K562 (cell line): Measurements from ENCODE around the gene PPP1R14C. TPM values are rescaled to one million over a fixed set of nuclear protein-coding genes. Genes with fewer than 3 reads are reported as not detected.

ENCODE experiments used
- ATF7 ChIP-seq: fragments of 450-650 bp; IDR thresholded peaks from 2 replicates; pipeline ENCODE4 v1.7.1; 2014; ENCODE audit warnings: mild to moderate bottlenecking, moderate library complexity
- CCAR2 ChIP-seq: fragments of 200-400 bp; formaldehyde crosslinking; IDR thresholded peaks from 2 replicates; pipeline ENCODE4 v1.6.1; 2017; ENCODE audit warnings: mild to moderate bottlenecking, low read depth, low read length
- HOXB6 ChIP-seq: fragments of 250-450 bp; sonication (Bioruptor Pico); IDR thresholded peaks from 2 replicates; pipeline ENCODE4 v1.5.1; 2022; ENCODE audit warnings: mild to moderate bottlenecking, borderline replicate concordance
- KLF1 ChIP-seq: fragments of 450-650 bp; IDR thresholded peaks from 2 replicates; pipeline ENCODE4 v1.6.1; 2016; ENCODE audit warnings: missing genetic modification characterization, missing compliant biosample characterization
- KLF16 ChIP-seq: IDR thresholded peaks from 2 replicates; pipeline ENCODE4 v1.6.1; 2016; ENCODE audit warnings: antibody characterized with exemption
- MAFK ChIP-seq: IDR thresholded peaks from 2 replicates; pipeline ENCODE4 v1.6.1; 2011; ENCODE audit warnings: low read length, improper control_type of control experiment
- NFATC3 ChIP-seq: fragments of 450-650 bp; IDR thresholded peaks from 2 replicates; pipeline ENCODE4 v1.6.1; 2017; ENCODE audit warnings: mild to moderate bottlenecking
- NR4A1 ChIP-seq, 2 experiments: fragments of 250-450 bp in 1 of 2; fragments of 450-650 bp in 1 of 2; sonication (Bioruptor Pico) in 1 of 2; IDR thresholded peaks; 2 replicates each; pipeline versions ENCODE4 v1.4.0 to v1.6.1; 2016 to 2020; ENCODE audit warnings: mild to moderate bottlenecking in 2 of 2, missing compliant biosample characterization in 1 of 2, missing genetic modification characterization in 1 of 2, moderate library complexity in 1 of 2
- SMARCA5 ChIP-seq: fragments of 450-650 bp; IDR thresholded peaks from 2 replicates; pipeline ENCODE4 v1.6.1; 2016
- SRSF7 ChIP-seq: fragments of 200-400 bp; formaldehyde crosslinking; optimal IDR thresholded peaks from 2 replicates; pipeline ENCODE3; 2017; ENCODE audit warnings: mild to moderate bottlenecking, low read depth, low read length
- TCF3 ChIP-seq: sonication (generic); formaldehyde crosslinking; IDR thresholded peaks from 2 replicates; pipeline ENCODE4 v1.4.0; 2020; ENCODE audit warnings: mild to moderate bottlenecking, missing genetic modification reagents
- ZBTB7A ChIP-seq: IDR thresholded peaks from 2 replicates; pipeline ENCODE4 v1.6.1; 2011; ENCODE audit warnings: low read depth, mild to moderate bottlenecking, low read length, moderate library complexity, borderline replicate concordance; ENCODE audit not compliant: control insufficient read depth
- ZNF175 ChIP-seq: fragments of 200-800 bp; sonication (Bioruptor generic); IDR thresholded peaks from 2 replicates; pipeline ENCODE4 v1.6.1; 2016; ENCODE audit warnings: low read depth, mild to moderate bottlenecking, missing genetic modification characterization, missing compliant biosample characterization
- polyA plus RNA-seq, 8 experiments: library from polyadenylated mRNA; depleted of rRNA in 4 of 8; stranded (reverse) in 5 of 8; unstranded in 3 of 8; fragments of >200 nt; fragmentation: Nextera tagmentation in 2 of 8; fragmentation: Illumina TruSeq in 1 of 8; extraction: Ambion mirVana in 2 of 8; extraction: Trizol in 1 of 8; gene quantifications; 2 replicates each; pipeline versions ENCODE4 v1.2.1 to v1.2.3, GENCODE V29; 2011 to 2014; ENCODE audit warnings: inconsistent platforms in 1 of 8, missing spikeins in 1 of 8
- total RNA-seq, 7 experiments: library from RNA; depleted of rRNA in 6 of 7; stranded (reverse); fragments of >200 nt in 6 of 7; fragmentation: Illumina TruSeq in 2 of 7; extraction: Trizol in 2 of 7; gene quantifications; 2 replicates each; pipeline versions ENCODE4 v1.2.1 to v1.2.3, GENCODE V29; 2011 to 2021; ENCODE audit warnings: low replicate concordance in 1 of 7
- TF ChIP-seq, protein P1 (sequence below), 2 experiments: fragments of 450-650 bp in 1 of 2; sonication (generic) in 1 of 2; formaldehyde crosslinking in 1 of 2; IDR thresholded peaks in 1 of 2; conservative IDR thresholded peaks in 1 of 2; 2 replicates each; pipeline versions ENCODE4 v1.6.1 to v1.8.1; 2016 to 2023; ENCODE audit warnings: mild to moderate bottlenecking in 2 of 2, moderate library complexity in 2 of 2, inconsistent platforms in 1 of 2, missing genetic modification reagents in 1 of 2
- TF ChIP-seq, protein P2 (sequence below), 3 experiments: IDR thresholded peaks in 2 of 3; conservative IDR thresholded peaks in 1 of 3; 2 replicates each; pipeline ENCODE4 v1.5.1; 2011 to 2012; ENCODE audit warnings: low read length in 3 of 3, mild to moderate bottlenecking in 3 of 3, control low read depth in 2 of 3, improper control_type of control experiment in 1 of 3, inconsistent platforms in 1 of 3, low read depth in 1 of 3, mixed read lengths in 1 of 3, moderate library complexity in 1 of 3; ENCODE audit not compliant: insufficient read depth in 2 of 3
- TF ChIP-seq, protein P3 (sequence below), 2 experiments: fragments of 250-450 bp in 1 of 2; fragments of 450-650 bp in 1 of 2; sonication (Bioruptor Pico) in 1 of 2; IDR thresholded peaks; 2 replicates each; pipeline versions ENCODE4 v1.6.1 to v1.8.0; 2016 to 2021; ENCODE audit warnings: mild to moderate bottlenecking in 2 of 2, moderate library complexity in 2 of 2, missing compliant biosample characterization in 1 of 2, missing genetic modification characterization in 1 of 2
- TF ChIP-seq, protein P4 (sequence below): fragments of 450-650 bp; IDR thresholded peaks from 2 replicates; pipeline ENCODE4 v1.6.1; 2017; ENCODE audit warnings: antibody characterized with exemption, mild to moderate bottlenecking
- TF ChIP-seq, protein P5 (sequence below): fragments of 250-450 bp; sonication (Bioruptor Pico); IDR thresholded peaks from 2 replicates; pipeline ENCODE4 v1.6.1; 2021; ENCODE audit warnings: mild to moderate bottlenecking

Gene PPP1R14C
- total and polyA plus RNA-seq, 9 of the 15 experiments (the other 6 are each of a cell fraction or from before 2014, with no cell fraction given) = 4.5 to 16.6 (median 11.9) TPM

DNA sequence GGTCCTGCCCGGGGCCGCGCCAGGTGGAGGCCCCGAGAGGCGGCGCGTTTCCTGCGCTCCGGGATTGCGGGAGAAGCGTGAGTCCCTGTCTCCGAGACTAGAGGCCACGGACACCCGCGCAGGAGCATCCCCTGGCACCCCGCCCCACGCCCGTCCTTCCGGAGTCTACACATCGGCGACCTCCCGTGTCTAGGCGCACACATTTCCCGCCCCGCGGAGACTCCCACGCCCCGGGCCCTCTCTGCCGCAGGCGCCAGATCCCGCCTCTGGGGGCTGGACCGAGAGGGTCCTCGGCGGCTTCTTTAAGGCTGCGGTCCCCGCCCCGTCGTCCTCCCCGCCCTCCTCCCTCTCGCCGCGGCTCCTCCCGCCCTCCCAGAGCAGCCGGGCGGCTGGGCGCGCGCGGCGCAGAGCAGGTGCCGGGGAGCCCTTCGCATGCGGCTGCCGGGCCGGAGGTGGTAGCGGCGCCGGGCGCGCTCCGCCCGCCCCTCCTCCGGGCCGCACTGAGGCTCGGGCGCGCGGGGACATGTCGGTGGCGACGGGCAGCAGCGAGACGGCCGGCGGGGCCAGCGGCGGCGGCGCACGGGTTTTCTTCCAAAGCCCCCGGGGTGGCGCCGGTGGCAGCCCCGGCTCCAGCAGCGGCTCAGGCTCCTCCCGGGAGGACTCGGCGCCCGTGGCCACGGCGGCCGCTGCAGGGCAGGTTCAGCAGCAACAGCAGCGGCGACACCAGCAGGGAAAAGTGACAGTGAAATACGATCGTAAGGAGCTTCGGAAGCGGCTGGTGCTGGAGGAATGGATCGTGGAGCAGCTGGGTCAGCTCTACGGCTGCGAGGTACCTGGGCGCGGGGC is at the start of gene PPP1R14C (continued):
- TF ChIP-seq, protein P1, sequence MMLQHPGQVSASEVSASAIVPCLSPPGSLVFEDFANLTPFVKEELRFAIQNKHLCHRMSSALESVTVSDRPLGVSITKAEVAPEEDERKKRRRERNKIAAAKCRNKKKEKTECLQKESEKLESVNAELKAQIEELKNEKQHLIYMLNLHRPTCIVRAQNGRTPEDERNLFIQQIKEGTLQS (IDR thresholded peaks at IDR 0.05) = no peak
- TF ChIP-seq, protein P1 (CRISPR knock-in tag; conservative IDR thresholded peaks at IDR 0.05) = no peak
- TF ChIP-seq KLF16 (no peak), SRSF7 (no peak), ZNF175 (CRISPR knock-in tag) (no peak), MAFK (no peak), HOXB6 (CRISPR knock-in tag) (no peak), ATF7 (no peak), CCAR2 (no peak), SMARCA5 (no peak), NR4A1 (CRISPR knock-in tag; IDR thresholded peaks at IDR 0.05) (no peak), NR4A1 (tag; IDR thresholded peaks at IDR 0.05) (no peak), TCF3 (CRISPR knock-in tag) (no peak), KLF1 (no peak), ZBTB7A (peak; percentile 51; the same call in 1 of the 2 replicates), NFATC3 (no peak)
- TF ChIP-seq, protein P2, sequence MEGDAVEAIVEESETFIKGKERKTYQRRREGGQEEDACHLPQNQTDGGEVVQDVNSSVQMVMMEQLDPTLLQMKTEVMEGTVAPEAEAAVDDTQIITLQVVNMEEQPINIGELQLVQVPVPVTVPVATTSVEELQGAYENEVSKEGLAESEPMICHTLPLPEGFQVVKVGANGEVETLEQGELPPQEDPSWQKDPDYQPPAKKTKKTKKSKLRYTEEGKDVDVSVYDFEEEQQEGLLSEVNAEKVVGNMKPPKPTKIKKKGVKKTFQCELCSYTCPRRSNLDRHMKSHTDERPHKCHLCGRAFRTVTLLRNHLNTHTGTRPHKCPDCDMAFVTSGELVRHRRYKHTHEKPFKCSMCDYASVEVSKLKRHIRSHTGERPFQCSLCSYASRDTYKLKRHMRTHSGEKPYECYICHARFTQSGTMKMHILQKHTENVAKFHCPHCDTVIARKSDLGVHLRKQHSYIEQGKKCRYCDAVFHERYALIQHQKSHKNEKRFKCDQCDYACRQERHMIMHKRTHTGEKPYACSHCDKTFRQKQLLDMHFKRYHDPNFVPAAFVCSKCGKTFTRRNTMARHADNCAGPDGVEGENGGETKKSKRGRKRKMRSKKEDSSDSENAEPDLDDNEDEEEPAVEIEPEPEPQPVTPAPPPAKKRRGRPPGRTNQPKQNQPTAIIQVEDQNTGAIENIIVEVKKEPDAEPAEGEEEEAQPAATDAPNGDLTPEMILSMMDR (IDR thresholded peaks at IDR 0.05 in 2 of 3, conservative IDR thresholded peaks at IDR 0.05 in 1 of 3; ENCODE audit: insufficient read depth in 2 of 3, low read depth in 1 of 3, low read length in 3 of 3) = no peak
- TF ChIP-seq, protein P3, sequence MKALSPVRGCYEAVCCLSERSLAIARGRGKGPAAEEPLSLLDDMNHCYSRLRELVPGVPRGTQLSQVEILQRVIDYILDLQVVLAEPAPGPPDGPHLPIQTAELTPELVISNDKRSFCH (CRISPR knock-in tag; IDR thresholded peaks at IDR 0.05) = no peak
- TF ChIP-seq, protein P3 (tag; IDR thresholded peaks at IDR 0.05) = peak; percentile 37; the same call in 1 of the 2 replicates
- TF ChIP-seq, protein P4, sequence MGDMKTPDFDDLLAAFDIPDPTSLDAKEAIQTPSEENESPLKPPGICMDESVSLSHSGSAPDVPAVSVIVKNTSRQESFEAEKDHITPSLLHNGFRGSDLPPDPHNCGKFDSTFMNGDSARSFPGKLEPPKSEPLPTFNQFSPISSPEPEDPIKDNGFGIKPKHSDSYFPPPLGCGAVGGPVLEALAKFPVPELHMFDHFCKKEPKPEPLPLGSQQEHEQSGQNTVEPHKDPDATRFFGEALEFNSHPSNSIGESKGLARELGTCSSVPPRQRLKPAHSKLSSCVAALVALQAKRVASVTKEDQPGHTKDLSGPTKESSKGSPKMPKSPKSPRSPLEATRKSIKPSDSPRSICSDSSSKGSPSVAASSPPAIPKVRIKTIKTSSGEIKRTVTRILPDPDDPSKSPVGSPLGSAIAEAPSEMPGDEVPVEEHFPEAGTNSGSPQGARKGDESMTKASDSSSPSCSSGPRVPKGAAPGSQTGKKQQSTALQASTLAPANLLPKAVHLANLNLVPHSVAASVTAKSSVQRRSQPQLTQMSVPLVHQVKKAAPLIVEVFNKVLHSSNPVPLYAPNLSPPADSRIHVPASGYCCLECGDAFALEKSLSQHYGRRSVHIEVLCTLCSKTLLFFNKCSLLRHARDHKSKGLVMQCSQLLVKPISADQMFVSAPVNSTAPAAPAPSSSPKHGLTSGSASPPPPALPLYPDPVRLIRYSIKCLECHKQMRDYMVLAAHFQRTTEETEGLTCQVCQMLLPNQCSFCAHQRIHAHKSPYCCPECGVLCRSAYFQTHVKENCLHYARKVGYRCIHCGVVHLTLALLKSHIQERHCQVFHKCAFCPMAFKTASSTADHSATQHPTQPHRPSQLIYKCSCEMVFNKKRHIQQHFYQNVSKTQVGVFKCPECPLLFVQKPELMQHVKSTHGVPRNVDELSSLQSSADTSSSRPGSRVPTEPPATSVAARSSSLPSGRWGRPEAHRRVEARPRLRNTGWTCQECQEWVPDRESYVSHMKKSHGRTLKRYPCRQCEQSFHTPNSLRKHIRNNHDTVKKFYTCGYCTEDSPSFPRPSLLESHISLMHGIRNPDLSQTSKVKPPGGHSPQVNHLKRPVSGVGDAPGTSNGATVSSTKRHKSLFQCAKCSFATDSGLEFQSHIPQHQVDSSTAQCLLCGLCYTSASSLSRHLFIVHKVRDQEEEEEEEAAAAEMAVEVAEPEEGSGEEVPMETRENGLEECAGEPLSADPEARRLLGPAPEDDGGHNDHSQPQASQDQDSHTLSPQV = peak; percentile 53; the same call in 1 of the 2 replicates
- TF ChIP-seq, protein P5, sequence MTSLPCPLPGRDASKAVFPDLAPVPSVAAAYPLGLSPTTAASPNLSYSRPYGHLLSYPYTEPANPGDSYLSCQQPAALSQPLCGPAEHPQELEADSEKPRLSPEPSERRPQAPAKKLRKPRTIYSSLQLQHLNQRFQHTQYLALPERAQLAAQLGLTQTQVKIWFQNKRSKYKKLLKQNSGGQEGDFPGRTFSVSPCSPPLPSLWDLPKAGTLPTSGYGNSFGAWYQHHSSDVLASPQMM (CRISPR knock-in tag) = no peak
